MG63 (cell line): ENCODE data around the gene CES5A. TPM values are rescaled to one million over a fixed set of nuclear protein-coding genes. Genes with fewer than 3 reads are reported as not detected.
A peak's percentile ranks its signal among the peaks of the same experiment; 100 is the strongest.
"Not testable (repeated sequence)": the region's sequence is repeated elsewhere in the genome, so short reads cannot be mapped to it uniquely, and the experiment has no call there.

Source experiments
- DNase-seq: peaks from one replicate; pipeline ENCODE4 v3.0.0-alpha.2; 2020
- H3K27me3 ChIP-seq: fragments of 250-450 bp; sonication (Bioruptor Pico); 2 replicates; pipeline ENCODE4 v1.5.1; 2020; ENCODE audit warnings: mild to moderate bottlenecking, moderate library complexity
- H3K36me3 ChIP-seq: fragments of 250-450 bp; sonication (Bioruptor Pico); 2 replicates; pipeline ENCODE4 v1.5.1; 2020; ENCODE audit warnings: mild to moderate bottlenecking, moderate library complexity
- H3K4me3 ChIP-seq: fragments of 250-450 bp; sonication (Bioruptor Pico); 2 replicates; pipeline ENCODE4 v1.5.1; 2020; ENCODE audit warnings: mild to moderate bottlenecking, moderate library complexity
- H3K9me3 ChIP-seq: fragments of 250-450 bp; sonication (Bioruptor Pico); 2 replicates; pipeline ENCODE4 v1.5.1; 2020; ENCODE audit warnings: mild to moderate bottlenecking, moderate library complexity
- total RNA-seq: library from RNA; depleted of rRNA; stranded (reverse); fragments of >200 nt; shearing (Covaris generic); gene quantifications from 2 replicates; pipeline ENCODE4 v1.2.3, GENCODE V29; 2014; ENCODE audit warnings: low replicate concordance

Gene CES5A
- total RNA-seq, 1 experiment from 2014 or later = not detected

DNA sequence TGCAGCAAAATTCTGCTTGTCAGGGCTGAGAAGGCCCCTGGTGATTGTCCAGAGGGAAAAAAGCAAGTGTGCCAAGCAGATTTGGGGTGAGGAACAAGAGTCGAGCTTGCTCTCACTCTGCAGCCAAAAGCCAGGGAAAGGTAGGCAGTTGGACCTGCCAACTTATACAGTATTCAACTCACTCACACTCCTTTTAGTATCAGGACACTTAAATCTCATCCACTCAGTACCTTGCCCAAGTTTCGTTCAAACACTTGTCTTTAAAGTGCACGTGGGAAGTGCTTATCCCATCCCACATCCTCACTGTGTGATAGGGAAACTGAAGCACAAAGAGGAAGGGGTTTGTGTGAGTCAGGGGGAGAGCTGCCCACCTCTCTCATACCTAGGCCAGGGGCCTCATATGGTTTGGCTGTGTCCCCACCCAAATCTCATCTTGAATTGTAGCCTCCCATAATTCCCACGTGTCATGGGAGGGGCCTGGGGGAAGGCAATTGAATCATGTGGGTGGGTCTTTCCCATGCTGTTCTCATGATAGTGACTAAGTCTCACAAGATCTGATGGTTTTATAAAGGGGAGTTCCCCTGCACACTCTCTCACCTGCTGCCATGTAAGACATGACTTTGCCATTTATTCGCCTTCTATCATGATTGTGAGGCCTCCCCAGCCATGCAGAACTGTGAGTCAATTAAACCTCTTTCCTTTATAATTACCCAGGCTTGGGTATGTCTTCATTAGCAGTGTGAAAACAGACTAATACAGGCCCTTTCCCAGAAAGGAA, 25.6 kb upstream of the CES5A start:
- no peak overlapping the region for H3K4me3 ChIP-seq
- H3K9me3 ChIP-seq = peaks cover 8% of the 10 kb centered on the region
- DNase-seq = no peak
- H3K36me3 ChIP-seq = no peaks in the 10 kb centered on the region
- H3K27me3 ChIP-seq = peaks cover 6% of the 10 kb centered on the region; the same call in 1 of the 2 replicates

- no peak overlapping the region for H3K4me3 ChIP-seq
- H3K36me3 ChIP-seq = no peaks in the 10 kb centered on the region
- no peak for DNase-seq
- H3K9me3 ChIP-seq = peaks cover 8% of the 10 kb centered on the region
- peaks cover 6% of the 10 kb centered on the region; the same call in 1 of the 2 replicates for H3K27me3 ChIP-seq
Measured at GRCh38 chr16:55899857-55900256, 24.7 kb upstream of the CES5A start.

DNA sequence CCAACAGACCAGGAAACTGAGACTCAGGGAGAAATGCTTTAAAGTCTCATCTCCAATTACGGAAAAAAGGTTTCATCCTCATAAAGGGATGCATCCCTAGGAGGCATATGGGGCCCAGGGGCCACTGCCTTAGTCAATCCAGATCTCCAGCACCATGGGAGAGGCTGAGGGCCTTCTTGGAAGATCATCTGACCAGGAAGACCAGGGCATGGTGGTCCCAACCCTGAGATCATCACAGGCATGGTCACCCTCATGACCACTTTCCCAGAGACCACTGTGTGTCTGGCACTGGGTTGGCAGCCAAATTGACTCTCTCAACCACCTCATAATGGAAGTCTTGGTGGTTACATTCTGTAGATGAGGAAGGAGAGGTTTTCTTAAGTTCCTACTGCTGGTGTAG, 23.4 kb upstream of the CES5A start:
- Histone ChIP-seq H3K27me3 (peaks cover 6% of the 10 kb centered on the region; the same call in 1 of the 2 replicates), H3K36me3 (no peaks in the 10 kb centered on the region), H3K4me3 (no peak overlapping the region), H3K9me3 (peaks cover 2% of the 10 kb centered on the region)
- DNase-seq = no peak

DNA sequence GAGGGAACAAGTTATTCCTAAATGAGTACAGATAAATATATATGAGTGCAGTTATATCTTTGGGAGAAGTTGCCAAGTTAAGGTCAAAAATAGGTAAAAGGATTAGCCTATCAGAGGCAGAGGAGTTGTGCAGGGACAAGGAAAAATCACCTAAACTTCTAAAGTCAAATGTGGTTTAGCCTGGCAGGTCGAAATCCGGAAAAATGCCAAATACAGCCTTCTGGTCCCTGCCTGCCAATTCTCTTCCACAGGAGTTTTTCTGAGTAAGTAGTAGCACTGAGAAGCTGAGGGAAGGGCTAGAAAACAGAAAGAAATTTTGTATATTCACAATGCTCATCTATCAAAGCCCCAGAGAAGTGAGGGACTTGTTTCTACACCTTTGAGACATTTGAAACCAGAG, 17.6 kb upstream of the CES5A start:
- Histone ChIP-seq H3K4me3 (no peak overlapping the region), H3K27me3 (no peaks in the 10 kb centered on the region)
- no peak for DNase-seq

DNA sequence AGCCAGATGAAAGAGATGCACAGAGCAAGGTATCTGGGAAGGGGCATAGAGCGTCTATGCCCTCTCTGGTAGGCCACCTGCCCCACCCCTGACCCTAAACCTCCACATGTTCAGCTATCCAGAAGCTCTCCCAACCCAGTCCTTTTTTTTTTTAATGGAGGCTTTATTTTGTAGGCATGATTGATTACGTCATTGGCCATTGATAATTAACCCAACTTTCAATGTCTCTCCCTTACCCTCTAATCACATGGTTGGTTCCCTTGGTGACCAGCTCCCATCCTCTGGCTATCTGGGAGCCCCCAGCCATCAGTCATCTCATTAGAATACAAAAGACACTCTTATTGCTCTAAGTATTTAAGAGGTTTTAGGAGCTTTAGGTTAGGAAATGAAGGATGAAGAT, 14.3 kb upstream of the CES5A start:
- H3K27me3 ChIP-seq = no peaks in the 10 kb centered on the region
- no peak for DNase-seq
- H3K4me3 ChIP-seq = no peak overlapping the region
- no peaks in the 10 kb centered on the region for H3K36me3 ChIP-seq
- H3K9me3 ChIP-seq = peaks cover 2% of the 10 kb centered on the region

More for the DNA sequence above, 17.6 kb upstream of the CES5A start:
- Histone ChIP-seq H3K36me3 (no peaks in the 10 kb centered on the region), H3K9me3 (peaks cover 2% of the 10 kb centered on the region)

GRCh38 chr16:55888546-55888945, 13.4 kb upstream of the CES5A start:
- no peaks in the 10 kb centered on the region for H3K27me3 ChIP-seq
- H3K9me3 ChIP-seq = peaks cover 2% of the 10 kb centered on the region
- no peak for DNase-seq
- H3K4me3 ChIP-seq = no peak overlapping the region
- H3K36me3 ChIP-seq = no peaks in the 10 kb centered on the region

DNA sequence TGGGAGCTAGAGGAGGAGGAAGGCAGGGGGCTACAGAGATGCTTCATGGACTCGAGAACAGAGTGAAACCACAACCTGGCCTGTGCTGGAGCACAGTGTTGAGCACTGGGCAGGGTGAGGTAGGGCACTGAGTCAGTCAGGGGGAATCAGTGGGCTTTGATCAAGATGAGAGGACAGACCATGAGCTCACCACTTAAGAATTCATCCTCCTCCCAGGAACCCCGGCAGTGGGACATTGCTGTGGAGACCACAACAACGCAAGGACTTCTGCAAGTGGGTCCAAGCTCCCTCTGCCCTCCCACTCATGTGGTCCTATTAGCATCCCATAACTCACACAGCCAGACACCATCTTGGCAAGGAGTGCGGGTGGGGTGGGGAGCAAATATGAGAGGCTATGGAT, 1.7 kb upstream of the CES5A start:
- Histone ChIP-seq H3K36me3 (no peaks in the 10 kb centered on the region), H3K27me3 (peaks cover 14% of the 10 kb centered on the region), H3K4me3 (no peak overlapping the region), H3K9me3 (no peaks in the 10 kb centered on the region)
- DNase-seq = peak; percentile 13

- H3K27me3 ChIP-seq = peaks cover 22% of the 10 kb centered on the region; the same call in 1 of the 2 replicates
- H3K36me3 ChIP-seq = no peaks in the 10 kb centered on the region
- no peak for DNase-seq
- H3K4me3 ChIP-seq = no peak overlapping the region
- no peaks in the 10 kb centered on the region for H3K9me3 ChIP-seq
Measured at GRCh38 chr16:55873122-55873521, 2.1 kb downstream of the CES5A start.

DNA sequence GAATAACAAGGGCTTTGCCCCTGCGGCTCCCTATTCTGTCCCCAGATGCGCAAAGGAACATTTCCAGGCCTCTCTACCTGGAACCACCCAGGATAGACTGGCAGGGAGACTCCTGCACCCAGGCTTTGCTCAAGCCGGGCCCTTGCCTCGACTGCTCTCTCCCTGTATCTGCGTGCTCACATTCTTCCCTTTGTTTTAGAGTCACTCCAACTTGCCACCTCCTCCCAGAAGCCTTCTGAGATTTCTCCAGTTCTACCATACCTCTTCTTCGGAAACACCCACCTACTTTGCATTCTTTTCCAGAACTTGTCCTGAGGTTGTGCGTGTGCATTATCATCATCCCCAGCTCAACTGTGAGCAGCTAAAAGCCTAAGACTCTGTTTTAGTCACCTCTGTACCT, 3.0 kb downstream of the CES5A start:
- H3K27me3 ChIP-seq = peaks cover 16% of the 10 kb centered on the region; the same call in 1 of the 2 replicates
- H3K36me3 ChIP-seq = no peaks in the 10 kb centered on the region
- no peak for DNase-seq
- no peak overlapping the region for H3K4me3 ChIP-seq
- H3K9me3 ChIP-seq = no peaks in the 10 kb centered on the region

DNA sequence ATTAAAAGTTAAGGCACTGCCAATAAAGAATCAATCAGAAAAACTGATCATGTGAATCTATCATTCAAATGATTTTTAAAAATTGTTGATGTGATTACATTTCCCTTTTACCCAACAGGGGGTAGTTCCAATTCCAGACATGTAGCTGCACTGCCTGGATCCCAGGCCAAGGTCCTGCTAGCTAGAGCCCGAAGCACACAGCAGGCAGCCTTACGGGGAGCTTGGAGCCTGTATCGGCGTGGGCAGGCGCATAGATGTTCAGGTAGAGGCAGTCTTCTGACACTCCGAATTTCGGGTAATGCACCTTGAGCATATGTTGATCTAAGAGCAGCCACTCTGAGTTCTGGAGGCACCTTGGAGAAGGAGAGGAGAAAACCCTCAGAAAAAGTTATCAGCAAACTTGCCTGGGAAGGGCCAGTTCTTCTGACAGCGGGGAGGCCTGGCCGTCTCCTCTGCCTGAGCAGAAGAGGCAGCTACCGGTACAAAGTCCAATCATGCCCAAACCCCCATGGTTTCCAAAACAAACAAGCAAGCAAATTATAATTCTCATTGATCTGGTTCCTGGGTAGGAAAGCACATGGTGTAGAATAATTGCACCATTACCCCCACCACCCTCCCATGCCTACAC, 3.6 kb downstream of the CES5A start:
- DNase-seq = no peak
- H3K4me3 ChIP-seq = no peak overlapping the region

GRCh38 chr16:55868980-55869379, 6.2 kb downstream of the CES5A start:
- H3K9me3 ChIP-seq = no peaks in the 10 kb centered on the region
- no peak for DNase-seq
- H3K36me3 ChIP-seq = no peaks in the 10 kb centered on the region
- H3K4me3 ChIP-seq = no peak overlapping the region
- H3K27me3 ChIP-seq = peaks cover 14% of the 10 kb centered on the region

More for the DNA sequence above, 3.6 kb downstream of the CES5A start:
- Histone ChIP-seq H3K9me3 (no peaks in the 10 kb centered on the region), H3K36me3 (no peaks in the 10 kb centered on the region), H3K27me3 (peaks cover 14% of the 10 kb centered on the region; the same call in 1 of the 2 replicates)

GRCh38 chr16:55868137-55868536, 7.0 kb downstream of the CES5A start:
- DNase-seq = no peak
- Histone ChIP-seq H3K9me3 (no peaks in the 10 kb centered on the region), H3K36me3 (no peaks in the 10 kb centered on the region), H3K27me3 (peaks cover 14% of the 10 kb centered on the region), H3K4me3 (no peak overlapping the region)

- H3K4me3 ChIP-seq = no peak overlapping the region
- H3K36me3 ChIP-seq = no peaks in the 10 kb centered on the region
- H3K27me3 ChIP-seq = peaks cover 16% of the 10 kb centered on the region
- no peak for DNase-seq
- H3K9me3 ChIP-seq = no peaks in the 10 kb centered on the region
Measured at GRCh38 chr16:55861288-55861687, 13.9 kb downstream of the CES5A start.

- not testable (repeated sequence) for DNase-seq, H3K9me3 ChIP-seq
Measured at GRCh38 chr16:55857650-55858049, 17.5 kb downstream of the CES5A start.

DNA sequence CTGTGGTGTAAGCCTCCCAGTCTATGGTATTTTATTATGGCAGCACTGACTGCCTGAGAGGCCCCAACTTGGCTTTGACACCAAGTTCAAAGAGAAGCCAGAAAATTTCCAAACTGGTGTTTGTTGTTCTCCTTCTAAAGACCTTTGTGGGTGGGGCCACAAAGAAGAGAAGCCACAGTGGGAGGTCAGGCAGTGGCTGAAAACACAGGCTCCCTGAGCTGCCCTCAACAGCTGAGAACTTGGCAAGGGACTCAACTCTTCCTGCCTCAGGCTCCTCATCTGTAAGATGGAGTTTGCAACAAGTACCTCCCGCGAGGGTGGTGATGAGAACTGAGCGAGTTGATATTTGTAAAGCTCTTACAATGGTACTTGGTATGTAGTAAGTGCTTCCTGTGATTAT, 18.2 kb downstream of the CES5A start:
- DNase-seq = no peak

More at GRCh38 chr16:55857650-55858049, 17.5 kb downstream of the CES5A start:
- not testable (repeated sequence) for H3K4me3 ChIP-seq, H3K36me3 ChIP-seq
- H3K27me3 ChIP-seq = peaks cover 16% of the 10 kb centered on the region

GRCh38 chr16:55853114-55853513, 22.1 kb downstream of the CES5A start:
- H3K36me3 ChIP-seq = no peaks in the 10 kb centered on the region
- peak; percentile 53 for DNase-seq
- H3K4me3 ChIP-seq = no peak overlapping the region
- H3K27me3 ChIP-seq = peaks cover 48% of the 10 kb centered on the region
- no peaks in the 10 kb centered on the region for H3K9me3 ChIP-seq

More for the DNA sequence above, 18.2 kb downstream of the CES5A start:
- Histone ChIP-seq H3K9me3 (no peaks in the 10 kb centered on the region), H3K36me3 (no peaks in the 10 kb centered on the region), H3K4me3 (no peak overlapping the region), H3K27me3 (peaks cover 20% of the 10 kb centered on the region)

- peaks cover 57% of the 10 kb centered on the region for H3K27me3 ChIP-seq
- H3K9me3 ChIP-seq = no peaks in the 10 kb centered on the region
- H3K36me3 ChIP-seq = no peaks in the 10 kb centered on the region
- no peak overlapping the region for H3K4me3 ChIP-seq
- no peak for DNase-seq
Measured at GRCh38 chr16:55849536-55849935, 25.6 kb downstream of the CES5A start.
